B cell (primary cell): ENCODE data around the gene NDUFS6.

ENCODE experiments used
- EZH2 ChIP-seq: IDR thresholded peaks from 2 replicates; pipeline ENCODE4 v1.6.1; 2012; ENCODE audit warnings: borderline replicate concordance, low read depth, mild to moderate bottlenecking, moderate library complexity, low read length; ENCODE audit not compliant: insufficient read depth, poor library complexity, severe bottlenecking
- TF ChIP-seq, protein P1 (sequence below): fragments of 200-600 bp; IDR thresholded peaks from one replicate; pipeline ENCODE4 v1.8.0; 2022; ENCODE audit warnings: antibody characterized with exemption, mild to moderate bottlenecking

DNA sequence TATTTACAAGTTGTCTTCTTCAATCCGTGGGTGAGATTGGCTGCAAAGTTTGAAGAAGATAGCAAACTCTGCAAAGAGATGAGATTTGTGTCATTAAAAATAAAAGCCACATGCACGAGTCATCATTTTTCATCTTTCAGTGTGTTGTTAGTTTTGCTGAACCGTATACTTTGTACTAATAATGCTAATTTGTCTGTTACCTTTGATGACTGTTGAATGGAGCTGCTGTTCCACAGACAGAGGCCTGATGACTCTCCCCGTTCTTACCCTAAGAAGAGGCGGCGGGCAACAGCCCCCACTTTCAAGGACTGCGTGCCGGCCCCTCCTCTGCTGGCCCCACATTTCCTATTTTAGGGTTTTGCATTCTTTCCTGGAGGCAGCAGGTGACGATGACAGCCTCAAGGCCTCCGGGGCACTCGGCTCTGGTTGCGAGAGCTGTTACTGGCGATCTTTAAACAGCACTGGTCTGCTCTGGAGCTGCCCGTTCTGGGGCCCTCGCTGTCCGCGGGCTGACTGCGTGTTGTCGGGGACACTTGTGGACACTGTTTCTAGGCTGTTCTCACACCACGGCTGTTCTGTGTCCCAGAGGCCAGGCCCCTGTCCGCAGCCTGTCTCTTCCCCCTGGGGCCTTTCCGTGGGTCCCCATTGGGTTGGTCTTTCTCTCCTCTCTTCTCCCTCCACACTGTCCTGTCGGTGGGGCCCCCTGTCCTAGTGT is 35.1 kb downstream of the NDUFS6 start:
- TF ChIP-seq, protein P1, sequence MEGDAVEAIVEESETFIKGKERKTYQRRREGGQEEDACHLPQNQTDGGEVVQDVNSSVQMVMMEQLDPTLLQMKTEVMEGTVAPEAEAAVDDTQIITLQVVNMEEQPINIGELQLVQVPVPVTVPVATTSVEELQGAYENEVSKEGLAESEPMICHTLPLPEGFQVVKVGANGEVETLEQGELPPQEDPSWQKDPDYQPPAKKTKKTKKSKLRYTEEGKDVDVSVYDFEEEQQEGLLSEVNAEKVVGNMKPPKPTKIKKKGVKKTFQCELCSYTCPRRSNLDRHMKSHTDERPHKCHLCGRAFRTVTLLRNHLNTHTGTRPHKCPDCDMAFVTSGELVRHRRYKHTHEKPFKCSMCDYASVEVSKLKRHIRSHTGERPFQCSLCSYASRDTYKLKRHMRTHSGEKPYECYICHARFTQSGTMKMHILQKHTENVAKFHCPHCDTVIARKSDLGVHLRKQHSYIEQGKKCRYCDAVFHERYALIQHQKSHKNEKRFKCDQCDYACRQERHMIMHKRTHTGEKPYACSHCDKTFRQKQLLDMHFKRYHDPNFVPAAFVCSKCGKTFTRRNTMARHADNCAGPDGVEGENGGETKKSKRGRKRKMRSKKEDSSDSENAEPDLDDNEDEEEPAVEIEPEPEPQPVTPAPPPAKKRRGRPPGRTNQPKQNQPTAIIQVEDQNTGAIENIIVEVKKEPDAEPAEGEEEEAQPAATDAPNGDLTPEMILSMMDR = no peak
- no peak for TF ChIP-seq EZH2
